Transverse colon (tissue), 4 donors: ENCODE data around the gene COTL1. TPM values are rescaled to one million over a fixed set of nuclear protein-coding genes. Genes with fewer than 3 reads are reported as not detected.

Experiments used
- DNase-seq: peaks from one replicate; pipeline ENCODE4 v3.0.0-alpha.2; 2019
- H3K27ac ChIP-seq, 4 donors: fragments of 200-600 bp; sonication (generic); 2 replicates each; pipeline ENCODE4 v1.5.1; 2016 to 2018; ENCODE audit warnings: inconsistent platforms in 4 of 4
- H3K27me3 ChIP-seq: fragments of 200-600 bp; sonication (generic); 2 replicates; pipeline ENCODE4 v1.5.1; 2017; ENCODE audit warnings: inconsistent platforms
- H3K36me3 ChIP-seq, 4 donors: fragments of 200-600 bp; sonication (generic); 2 replicates each; pipeline ENCODE4 v1.5.1; 2017 to 2019; ENCODE audit warnings: inconsistent platforms in 4 of 4
- H3K4me1 ChIP-seq, 4 donors: fragments of 200-600 bp; sonication (generic); 2 replicates each; pipeline ENCODE4 v1.5.1; 2017 to 2020; ENCODE audit warnings: inconsistent platforms in 4 of 4
- H3K4me3 ChIP-seq, 4 donors: fragments of 200-600 bp; sonication (generic); 1 replicate in 1 of 4; 2 replicates in 3 of 4; pipeline versions ENCODE4 v1.5.1 to v1.6.1; 2017 to 2019; ENCODE audit warnings: inconsistent platforms in 4 of 4
- H3K9me3 ChIP-seq, 2 donors: fragments of 200-600 bp; sonication (generic); 2 replicates each; pipeline ENCODE4 v1.5.1; 2017 to 2019; ENCODE audit warnings: inconsistent platforms in 2 of 2
- EP300 ChIP-seq: sonication (generic); formaldehyde crosslinking; IDR thresholded peaks from one replicate; pipeline ENCODE4 v1.6.1; 2017; ENCODE audit warnings: antibody characterized with exemption, low read depth
- POLR2A ChIP-seq: fragments of 450-650 bp; IDR thresholded peaks from one replicate; pipeline ENCODE4 v1.6.1; 2016; ENCODE audit warnings: antibody characterized with exemption, mild to moderate bottlenecking, moderate library complexity
- POLR2AphosphoS5 ChIP-seq, 3 donors: sonication (generic); formaldehyde crosslinking; IDR thresholded peaks; one replicate each; pipeline ENCODE4 v1.6.1; 2016; ENCODE audit warnings: antibody characterized with exemption in 3 of 3
- WGBS, 2 donors: methylation state at CpG; one replicate each; pipeline ENCODE4 v1.1.5; 2018; ENCODE audit warnings: low coverage in 1 of 2; 5-methylcytosine and 5-hydroxymethylcytosine counted together
- in situ Hi-C, 4 donors: fragments of 200-750 bp; cut with MboI; loops; one replicate each; pipeline versions ENCODE4 v1.15.0 to v1.15.1; 2017; ENCODE audit warnings: low sequenced_read_pairs in 3 of 4, low pct_ligation_motif_present in 1 of 4, low pct_unique_long_range_greater_than_20kb in 1 of 4
- intact Hi-C: fragments of 100-400 bp; cut with DNase I; formaldehyde crosslinking; loops from one replicate; pipeline ENCODE4 v1.15.1; 2023; ENCODE audit warnings: low total_unique reads
- total RNA-seq, 4 donors: library from RNA; depleted of rRNA; stranded (reverse); fragments of >200 nt; gene quantifications; one replicate each; pipeline ENCODE4 v1.1.0, GENCODE V29; 2016
- TF ChIP-seq, protein P1 (sequence below), 5 experiments: fragments of 200-600 bp in 3 of 5; fragments of 450-650 bp in 2 of 5; sonication (generic) in 3 of 5; IDR thresholded peaks; 1 replicate in 2 of 5; 2 replicates in 3 of 5; pipeline ENCODE4 v1.5.1; 2016 to 2017; ENCODE audit warnings: antibody characterized with exemption in 5 of 5, inconsistent platforms in 3 of 5, mild to moderate bottlenecking in 2 of 5, moderate library complexity in 1 of 5

Gene COTL1
- total RNA-seq, 4 donors from 2014 or later: 31.1 to 78.9 (median 47.9) TPM

DNA sequence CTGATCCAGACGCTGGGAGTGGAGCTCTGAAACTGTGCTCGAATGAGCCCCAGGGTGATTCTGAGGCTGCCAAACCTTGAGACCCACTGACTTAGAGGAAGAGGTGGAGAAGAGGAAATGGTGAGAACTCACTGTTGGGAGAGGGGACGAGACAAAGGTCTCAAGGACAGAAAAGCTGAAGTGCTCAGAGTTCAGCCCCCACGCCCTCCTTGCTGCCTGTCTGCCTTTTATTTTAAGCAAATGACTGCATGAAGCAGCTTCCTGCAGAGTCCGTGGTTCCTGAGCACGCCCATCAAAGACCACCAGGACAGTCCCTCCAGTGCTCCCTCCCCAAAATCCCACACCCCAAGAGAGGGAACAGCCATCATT lies 20.4 kb downstream of the COTL1 start:
- no peaks in the 10 kb centered on the region for H3K27me3 ChIP-seq
- in situ Hi-C loops (no loop called here), intact Hi-C loops (no loop called here)
- DNase-seq: no peak
- no peak for TF ChIP-seq POLR2A
- no peak for TF ChIP-seq EP300
- TF ChIP-seq POLR2AphosphoS5 (IDR thresholded peaks at IDR 0.05): no peak
- TF ChIP-seq, protein P1, sequence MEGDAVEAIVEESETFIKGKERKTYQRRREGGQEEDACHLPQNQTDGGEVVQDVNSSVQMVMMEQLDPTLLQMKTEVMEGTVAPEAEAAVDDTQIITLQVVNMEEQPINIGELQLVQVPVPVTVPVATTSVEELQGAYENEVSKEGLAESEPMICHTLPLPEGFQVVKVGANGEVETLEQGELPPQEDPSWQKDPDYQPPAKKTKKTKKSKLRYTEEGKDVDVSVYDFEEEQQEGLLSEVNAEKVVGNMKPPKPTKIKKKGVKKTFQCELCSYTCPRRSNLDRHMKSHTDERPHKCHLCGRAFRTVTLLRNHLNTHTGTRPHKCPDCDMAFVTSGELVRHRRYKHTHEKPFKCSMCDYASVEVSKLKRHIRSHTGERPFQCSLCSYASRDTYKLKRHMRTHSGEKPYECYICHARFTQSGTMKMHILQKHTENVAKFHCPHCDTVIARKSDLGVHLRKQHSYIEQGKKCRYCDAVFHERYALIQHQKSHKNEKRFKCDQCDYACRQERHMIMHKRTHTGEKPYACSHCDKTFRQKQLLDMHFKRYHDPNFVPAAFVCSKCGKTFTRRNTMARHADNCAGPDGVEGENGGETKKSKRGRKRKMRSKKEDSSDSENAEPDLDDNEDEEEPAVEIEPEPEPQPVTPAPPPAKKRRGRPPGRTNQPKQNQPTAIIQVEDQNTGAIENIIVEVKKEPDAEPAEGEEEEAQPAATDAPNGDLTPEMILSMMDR (IDR thresholded peaks at IDR 0.05): no peak
- peaks cover 31 to 66% (median 52%) of the 10 kb centered on the region in 4 donors for H3K4me1 ChIP-seq
- no peak overlapping the region for H3K4me3 ChIP-seq
- no peaks in the 10 kb centered on the region for H3K9me3 ChIP-seq
- H3K36me3 ChIP-seq: no peaks in the 10 kb centered on the region
- H3K27ac ChIP-seq: peak overlapping the region; percentile 72 to 85 (median 81)
- 60 to 71% methylated on average over 1 to 6 of the region's 6 CpGs for WGBS, 2 donors

DNA sequence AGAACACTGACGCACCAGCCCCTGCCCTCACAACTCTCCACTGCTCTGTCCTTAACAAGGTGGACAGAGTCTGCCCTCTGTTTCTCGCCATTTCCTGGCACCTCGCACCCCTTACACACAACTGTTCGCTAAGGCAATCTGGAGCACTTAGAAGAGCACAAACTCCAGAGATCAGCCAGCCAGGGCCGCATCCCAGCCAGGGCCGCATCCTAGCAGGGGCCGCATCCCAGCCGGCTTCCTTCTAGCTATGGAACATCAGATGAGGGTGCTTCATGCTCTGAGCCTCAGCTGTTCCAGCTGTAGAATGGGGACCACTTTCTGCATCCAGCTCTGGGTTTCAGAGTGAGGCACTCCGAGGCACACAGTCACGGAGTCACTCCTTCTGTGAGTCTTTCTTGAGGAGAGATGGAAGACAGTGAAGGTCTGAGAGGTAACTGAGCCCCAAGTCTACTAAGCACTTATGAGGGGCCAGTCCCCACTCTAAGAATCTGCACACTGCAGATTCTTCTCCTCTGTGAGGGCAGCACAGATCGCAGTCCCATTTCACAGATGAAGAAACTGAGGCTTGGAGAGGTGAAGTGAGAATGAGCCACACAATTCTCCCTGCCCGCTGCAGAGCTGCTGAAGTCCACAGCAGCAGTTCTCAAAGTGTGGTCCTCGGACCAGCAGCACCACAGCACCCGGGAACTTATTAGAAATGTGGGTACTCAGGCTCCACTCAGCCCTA lies 20.9 kb downstream of the COTL1 start:
- intact Hi-C loops: no loop called here
- Histone ChIP-seq H3K27ac (peak overlapping the region; percentile 72 to 85 (median 81)), H3K4me3 (no peak overlapping the region), H3K27me3 (no peaks in the 10 kb centered on the region), H3K4me1 (peaks cover 31 to 61% (median 51%) of the 10 kb centered on the region in 4 donors), H3K9me3 (no peaks in the 10 kb centered on the region), H3K36me3 (no peaks in the 10 kb centered on the region)
- WGBS, 2 donors: 87 to 94% methylated on average over 3 to 14 of the region's 14 CpGs
- in situ Hi-C loops: no loop called here
- TF ChIP-seq POLR2AphosphoS5 (IDR thresholded peaks at IDR 0.05) (no peak), POLR2A (no peak), EP300 (no peak)
- TF ChIP-seq, protein P1 (IDR thresholded peaks at IDR 0.05): no peak
- DNase-seq: no peak

GRCh38 chr16:84596161-84596560 lies 21.7 kb downstream of the COTL1 start:
- Histone ChIP-seq H3K27ac (no peak overlapping the region), H3K9me3 (no peaks in the 10 kb centered on the region), H3K36me3 (no peaks in the 10 kb centered on the region), H3K4me3 (no peak overlapping the region), H3K4me1 (peaks cover 31 to 53% (median 46%) of the 10 kb centered on the region in 4 donors), H3K27me3 (no peaks in the 10 kb centered on the region)
- intact Hi-C loops: no loop called here
- no peak for DNase-seq
- TF ChIP-seq EP300: no peak
- TF ChIP-seq POLR2AphosphoS5 (IDR thresholded peaks at IDR 0.05): no peak
- no peak for TF ChIP-seq POLR2A
- TF ChIP-seq, protein P1 (IDR thresholded peaks at IDR 0.05): no peak
- in situ Hi-C loops: no loop called here

DNA sequence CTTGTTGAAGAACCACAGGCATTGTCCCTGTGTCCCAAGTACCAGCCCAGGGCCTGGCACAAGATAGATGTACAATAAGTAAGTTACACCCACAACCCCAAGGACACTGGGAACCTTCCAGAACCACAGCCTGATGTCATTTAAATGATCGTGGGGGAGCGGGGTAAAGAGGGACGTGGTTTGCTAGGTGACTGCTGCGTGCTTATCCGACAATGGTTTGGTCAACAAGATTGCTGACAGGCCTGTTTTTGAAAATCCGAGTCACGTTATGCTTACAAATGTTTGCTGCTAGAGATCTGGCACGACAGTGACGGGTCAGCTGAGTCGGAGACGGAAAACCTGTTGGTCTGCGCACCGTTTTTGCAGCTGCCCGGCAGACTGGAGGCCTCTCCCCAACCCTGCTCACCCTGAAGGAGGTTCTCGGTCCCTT lies 22.8 kb downstream of the COTL1 start:
- intact Hi-C loops: no loop called here
- no peak for TF ChIP-seq POLR2AphosphoS5 (IDR thresholded peaks at IDR 0.05)
- no peak for TF ChIP-seq EP300
- TF ChIP-seq, protein P1 (IDR thresholded peaks at IDR 0.05): no peak
- no peak for TF ChIP-seq POLR2A
- Histone ChIP-seq H3K4me1 (peaks cover 25 to 42% (median 36%) of the 10 kb centered on the region in 4 donors), H3K9me3 (no peaks in the 10 kb centered on the region), H3K36me3 (no peaks in the 10 kb centered on the region), H3K27ac (peak overlapping the region; percentile 66 to 77 (median 73)), H3K27me3 (no peaks in the 10 kb centered on the region), H3K4me3 (no peak overlapping the region)
- in situ Hi-C loops: no loop called here
- 40 to 73% methylated on average over 2 to 15 of the region's 15 CpGs for WGBS, 2 donors
- peak; percentile 30 for DNase-seq
